Ovary (tissue), 9 donors: ENCODE measurements around the gene ALPI. TPM values are rescaled to one million over a fixed set of nuclear protein-coding genes. Genes with fewer than 3 reads are reported as not detected.

ENCODE experiments used
- DNase-seq, 5 donors: peaks; one replicate each; pipeline ENCODE4 v3.0.0-alpha.2; 2019 to 2020
- H3K27ac ChIP-seq, 2 donors: fragments of 200-600 bp; one replicate each; pipeline versions ENCODE4 v1.5.1 to v1.8.0; 2019 to 2022
- H3K27me3 ChIP-seq: fragments of 200-600 bp; one replicate; pipeline ENCODE4 v1.8.0; 2022
- H3K36me3 ChIP-seq: fragments of 200-600 bp; sonication (generic); one replicate; pipeline ENCODE4 v1.5.1; 2019
- H3K4me1 ChIP-seq: one replicate; pipeline ENCODE4 v1.8.1; 2013; ENCODE audit warnings: mild to moderate bottlenecking, moderate library complexity; ENCODE audit not compliant: insufficient read depth
- H3K4me3 ChIP-seq: fragments of 200-600 bp; sonication (generic); one replicate; pipeline ENCODE4 v1.5.1; 2017
- H3K9me3 ChIP-seq, 2 donors: fragments of 200-600 bp in 1 of 2; sonication (generic) in 1 of 2; one replicate each; pipeline versions ENCODE4 v1.5.1 to v1.8.1; 2013 to 2019; ENCODE audit warnings: mild to moderate bottlenecking in 1 of 2, moderate library complexity in 1 of 2
- EP300 ChIP-seq: sonication (generic); formaldehyde crosslinking; IDR thresholded peaks from one replicate; pipeline ENCODE4 v1.6.1; 2017; ENCODE audit warnings: antibody characterized with exemption
- POLR2A ChIP-seq: fragments of 450-650 bp; IDR thresholded peaks from one replicate; pipeline ENCODE4 v1.6.1; 2017; ENCODE audit warnings: antibody characterized with exemption, mild to moderate bottlenecking, moderate library complexity
- WGBS, 3 donors: extraction: QIAGEN DNeasy Blood & Tissue Kit in 1 of 3; methylation state at CpG; one replicate each; pipeline versions ENCODE4 v1.1.5 to v1.1.7; 2013 to 2017; 5-methylcytosine and 5-hydroxymethylcytosine counted together
- intact Hi-C, 4 donors: fragments of 100-400 bp; cut with DNase I; formaldehyde crosslinking; loops; one replicate each; pipeline versions ENCODE4 v1.11.0 to v1.15.1; 2022 to 2023
- polyA plus RNA-seq, 2 donors: library from polyadenylated mRNA; stranded (reverse); fragments of 200-250 nt in 1 of 2; fragments of 350-450 nt in 1 of 2; fragmentation: Illumina TruSeq in 1 of 2; extraction: RNeasy Lipid Tissue Mini Kit (QIAGEN cat#74804) in 1 of 2; gene quantifications; one replicate each; pipeline ENCODE4 v1.2.3, GENCODE V29; 2013 to 2014
- total RNA-seq, 7 donors: library from RNA; depleted of rRNA in 2 of 7; stranded (reverse); fragments of >200 nt in 2 of 7; fragmentation: NEBNext Ultra II Directional in 3 of 7; extraction: Animal tissue kit (Norgen Biotek cat#: 25700) in 3 of 7; gene quantifications; one replicate each; pipeline versions ENCODE4 v1.1.0 to v1.2.4, GENCODE V29; 2016 to 2023
- TF ChIP-seq, protein P1 (sequence below), 3 donors: fragments of 450-650 bp in 2 of 3; fragments of 200-600 bp in 1 of 3; IDR thresholded peaks; one replicate each; pipeline versions ENCODE4 v1.5.1 to v1.8.0; 2016 to 2022; ENCODE audit warnings: antibody characterized with exemption in 3 of 3, mild to moderate bottlenecking in 1 of 3
- donor health status: DM: no; HTN: no; CAD: no; lungs with moderate emphysema.
- donor health status: DM: no; HTN: no; CAD: no.
- donor health status: Bipolar disorder and iron deficiency.
- donor health status: DM: yes; HTN: yes; CAD: no.
- donor health status: DM: no; HTN: no; CAD: no.
- donor health status: DM: yes; HTN: yes; CAD: no.

The ALPI gene
- total and polyA plus RNA-seq, 9 donors: 0.72 TPM; not detected in 8

DNA sequence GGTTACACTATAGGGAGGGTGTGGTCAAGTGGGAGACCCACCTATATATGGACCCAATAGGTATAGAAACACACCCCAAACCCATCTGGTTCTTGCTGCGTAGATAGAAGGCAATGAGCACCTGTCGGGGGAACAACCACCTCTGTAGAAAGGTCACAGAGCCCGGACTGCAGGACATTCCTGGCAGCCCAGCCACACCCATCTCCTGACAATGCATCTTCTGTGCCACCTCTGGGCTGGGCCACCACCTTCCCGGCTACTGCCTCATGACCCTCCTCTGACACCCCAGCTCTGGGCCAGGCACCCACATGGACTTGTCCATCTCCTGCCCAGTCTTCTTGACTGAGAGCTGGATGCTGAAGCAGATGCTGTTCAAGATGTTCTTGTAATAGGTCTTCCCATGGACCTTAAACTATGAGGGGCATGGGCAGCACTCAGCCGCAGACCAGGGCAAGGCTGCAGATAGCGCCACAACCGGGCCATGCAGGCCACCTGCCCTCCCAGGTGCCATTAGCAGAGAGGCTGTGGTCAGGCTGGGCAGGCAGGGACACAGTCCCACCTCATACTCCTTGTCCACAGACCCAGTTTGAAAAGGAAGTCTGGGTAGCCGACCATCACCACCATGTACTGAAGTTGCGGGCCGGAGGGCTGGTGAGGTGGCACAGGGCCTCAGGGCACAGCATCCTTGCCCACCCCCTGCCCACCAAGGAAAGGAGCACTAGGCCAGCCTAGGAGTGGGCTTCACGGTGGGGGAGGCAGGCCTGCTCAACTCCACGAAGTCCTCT lies 40.0 kb upstream of the ALPI start:
- H3K36me3 ChIP-seq: no peaks in the 10 kb centered on the region
- no peak for TF ChIP-seq POLR2A
- TF ChIP-seq, protein P1, sequence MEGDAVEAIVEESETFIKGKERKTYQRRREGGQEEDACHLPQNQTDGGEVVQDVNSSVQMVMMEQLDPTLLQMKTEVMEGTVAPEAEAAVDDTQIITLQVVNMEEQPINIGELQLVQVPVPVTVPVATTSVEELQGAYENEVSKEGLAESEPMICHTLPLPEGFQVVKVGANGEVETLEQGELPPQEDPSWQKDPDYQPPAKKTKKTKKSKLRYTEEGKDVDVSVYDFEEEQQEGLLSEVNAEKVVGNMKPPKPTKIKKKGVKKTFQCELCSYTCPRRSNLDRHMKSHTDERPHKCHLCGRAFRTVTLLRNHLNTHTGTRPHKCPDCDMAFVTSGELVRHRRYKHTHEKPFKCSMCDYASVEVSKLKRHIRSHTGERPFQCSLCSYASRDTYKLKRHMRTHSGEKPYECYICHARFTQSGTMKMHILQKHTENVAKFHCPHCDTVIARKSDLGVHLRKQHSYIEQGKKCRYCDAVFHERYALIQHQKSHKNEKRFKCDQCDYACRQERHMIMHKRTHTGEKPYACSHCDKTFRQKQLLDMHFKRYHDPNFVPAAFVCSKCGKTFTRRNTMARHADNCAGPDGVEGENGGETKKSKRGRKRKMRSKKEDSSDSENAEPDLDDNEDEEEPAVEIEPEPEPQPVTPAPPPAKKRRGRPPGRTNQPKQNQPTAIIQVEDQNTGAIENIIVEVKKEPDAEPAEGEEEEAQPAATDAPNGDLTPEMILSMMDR (IDR thresholded peaks at IDR 0.05): no peak
- TF ChIP-seq EP300: no peak
- DNase-seq: no peak
- no peaks in the 10 kb centered on the region for H3K27me3 ChIP-seq
- 93 to 97% (median 94%) methylated on average over 12 of the region's 12 CpGs for WGBS, 3 donors
- intact Hi-C loops: no loop called here
- H3K4me1 ChIP-seq: peaks cover 5% of the 10 kb centered on the region
- no peak overlapping the region for H3K27ac ChIP-seq
- H3K9me3 ChIP-seq: no peaks in the 10 kb centered on the region
- H3K4me3 ChIP-seq: no peak overlapping the region

DNA sequence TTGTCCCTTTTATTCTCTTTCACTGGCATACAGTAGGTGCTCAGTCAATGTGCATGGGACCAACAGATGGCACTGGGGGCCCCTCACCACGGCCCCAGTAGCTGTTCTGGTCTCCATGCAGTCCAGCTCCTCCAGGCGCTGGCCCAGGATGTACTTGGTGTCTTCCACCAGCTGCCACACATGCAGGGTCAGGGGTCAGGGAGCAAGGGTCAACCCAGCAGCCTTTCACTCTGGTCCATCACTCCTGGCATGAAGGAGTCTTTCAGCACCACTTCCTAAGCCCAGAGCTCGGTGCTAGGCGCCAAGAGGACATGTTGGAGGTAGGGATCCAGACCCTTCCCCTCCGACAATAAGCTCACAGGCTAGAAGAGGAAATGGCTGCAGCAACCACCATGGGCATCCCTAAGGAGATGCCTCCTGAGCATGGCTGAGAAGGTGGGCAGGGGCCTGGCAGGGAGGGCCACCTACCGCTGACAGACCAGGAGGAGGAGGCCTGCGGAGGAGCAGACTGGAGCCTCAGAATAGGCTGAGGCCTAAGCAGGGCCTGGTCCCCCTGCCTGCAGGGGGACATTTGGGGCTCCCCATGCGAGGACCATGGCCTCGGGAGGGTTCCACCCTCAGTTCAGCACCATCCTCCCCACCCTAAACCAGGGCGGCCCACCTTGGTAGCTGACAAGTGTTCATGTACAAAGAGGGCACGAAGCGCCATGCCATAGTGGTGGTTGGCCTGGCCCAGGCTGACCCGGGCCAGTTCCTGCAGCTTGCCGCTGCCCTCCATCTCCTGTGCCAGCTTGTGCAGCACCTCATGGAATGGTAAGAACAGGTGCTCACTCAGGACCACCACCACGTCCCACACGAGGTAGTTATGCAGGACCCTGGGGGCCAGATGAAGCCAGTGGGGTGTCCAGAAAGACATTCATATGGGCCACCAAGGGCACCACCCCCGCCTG lies 39.2 kb upstream of the ALPI start:
- WGBS, 3 donors: 89 to 93% (median 91%) methylated on average over 16 to 17 of the region's 17 CpGs
- Histone ChIP-seq H3K27me3 (no peaks in the 10 kb centered on the region), H3K9me3 (peaks cover 0 to 2% of the 10 kb centered on the region in 2 donors), H3K4me1 (peaks cover 5% of the 10 kb centered on the region), H3K36me3 (no peaks in the 10 kb centered on the region), H3K4me3 (no peak overlapping the region), H3K27ac (no peak overlapping the region)
- DNase-seq: no peak
- intact Hi-C loops: no loop called here
- no peak for TF ChIP-seq EP300
- TF ChIP-seq POLR2A: no peak
- TF ChIP-seq, protein P1 (IDR thresholded peaks at IDR 0.05): no peak

DNA sequence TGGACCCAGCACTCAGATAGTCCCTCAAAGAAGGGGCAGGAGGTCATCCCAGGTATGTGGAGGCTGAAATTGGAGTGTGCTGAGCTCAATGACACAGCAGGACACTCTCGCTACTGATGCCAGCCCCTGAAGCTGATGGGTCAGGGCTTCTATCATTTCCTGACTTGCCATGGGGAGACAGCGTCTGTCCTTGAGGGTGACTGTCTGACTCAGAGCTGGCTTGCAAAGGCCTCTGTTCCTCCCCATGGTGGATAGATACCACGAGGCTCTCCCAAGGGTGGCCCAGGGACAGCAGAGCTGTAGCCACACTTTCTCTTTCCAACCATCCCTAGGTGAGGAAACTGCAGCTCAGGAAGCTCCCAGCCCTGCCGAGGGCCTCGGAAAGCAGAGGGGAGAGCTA lies 38.5 kb upstream of the ALPI start:
- intact Hi-C loops: no loop called here
- 63 to 84% (median 65%) methylated on average over 5 of the region's 5 CpGs for WGBS, 3 donors
- no peak for TF ChIP-seq EP300

DNA sequence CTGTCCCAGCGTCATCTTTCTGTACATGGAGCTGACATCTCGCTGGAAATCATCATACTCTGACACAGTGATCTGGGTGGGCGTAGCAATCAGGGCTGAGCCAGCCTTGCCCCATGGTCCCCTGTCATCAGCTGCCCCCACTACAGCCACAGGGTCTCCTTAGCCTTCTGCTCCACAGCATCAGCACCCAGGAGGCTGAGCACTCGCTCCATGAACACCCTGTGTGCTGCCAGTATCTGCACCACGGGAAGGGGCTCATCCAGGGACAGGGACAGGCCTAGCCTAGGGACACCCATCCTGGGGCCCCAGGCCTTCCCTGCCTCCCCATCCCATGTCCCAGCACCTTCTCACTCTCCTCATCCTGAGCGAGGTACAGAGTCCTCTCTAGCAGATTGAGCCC lies 37.9 kb upstream of the ALPI start:
- H3K4me3 ChIP-seq: no peak overlapping the region
- no peak for DNase-seq
- no peaks in the 10 kb centered on the region for H3K27me3 ChIP-seq
- WGBS, 3 donors: 55 to 68% (median 59%) methylated on average over 5 to 6 of the region's 6 CpGs
- no peak overlapping the region for H3K27ac ChIP-seq
- intact Hi-C loops: no loop called here
- H3K4me1 ChIP-seq: peaks cover 5% of the 10 kb centered on the region
- peaks cover 0 to 14% of the 10 kb centered on the region in 2 donors for H3K9me3 ChIP-seq
- no peaks in the 10 kb centered on the region for H3K36me3 ChIP-seq
- TF ChIP-seq EP300 (no peak), POLR2A (no peak)
- TF ChIP-seq, protein P1 (IDR thresholded peaks at IDR 0.05): no peak

More for the DNA sequence above, 38.5 kb upstream of the ALPI start:
- Histone ChIP-seq H3K4me3 (no peak overlapping the region), H3K27me3 (no peaks in the 10 kb centered on the region), H3K36me3 (no peaks in the 10 kb centered on the region), H3K27ac (no peak overlapping the region), H3K4me1 (peaks cover 5% of the 10 kb centered on the region), H3K9me3 (peaks cover 0 to 9% of the 10 kb centered on the region in 2 donors)
- DNase-seq: no peak
